ENCODE measurements around the gene ARL4D. TPM values are rescaled to one million over a fixed set of nuclear protein-coding genes. Genes with fewer than 3 reads are reported as not detected.

ARL4D gene, protein sequence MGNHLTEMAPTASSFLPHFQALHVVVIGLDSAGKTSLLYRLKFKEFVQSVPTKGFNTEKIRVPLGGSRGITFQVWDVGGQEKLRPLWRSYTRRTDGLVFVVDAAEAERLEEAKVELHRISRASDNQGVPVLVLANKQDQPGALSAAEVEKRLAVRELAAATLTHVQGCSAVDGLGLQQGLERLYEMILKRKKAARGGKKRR
- total RNA-seq (2021), result 8.8 and 11.6 TPM in 2 replicates
- Bru-seq, nascent RNA, result percentile 50 among the genes with signal in this experiment
- percentile 63 among the genes with signal in this experiment for BruChase-seq, experiment 1, labeled RNA remaining after a 2-hour chase
- BruChase-seq, experiment 2, labeled RNA remaining after a 6-hour chase, result percentile 51 among the genes with signal in this experiment
- long read RNA-seq, transcript ARL4D-201 (2 exons, 1,612 nt), result major isoform, 37 of 39 reads
- long read RNA-seq, partial matches to known transcripts, result 0 of 39 reads
- long read RNA-seq, other reads (novel, unspliced or antisense), result 2 of 39 reads

DNA sequence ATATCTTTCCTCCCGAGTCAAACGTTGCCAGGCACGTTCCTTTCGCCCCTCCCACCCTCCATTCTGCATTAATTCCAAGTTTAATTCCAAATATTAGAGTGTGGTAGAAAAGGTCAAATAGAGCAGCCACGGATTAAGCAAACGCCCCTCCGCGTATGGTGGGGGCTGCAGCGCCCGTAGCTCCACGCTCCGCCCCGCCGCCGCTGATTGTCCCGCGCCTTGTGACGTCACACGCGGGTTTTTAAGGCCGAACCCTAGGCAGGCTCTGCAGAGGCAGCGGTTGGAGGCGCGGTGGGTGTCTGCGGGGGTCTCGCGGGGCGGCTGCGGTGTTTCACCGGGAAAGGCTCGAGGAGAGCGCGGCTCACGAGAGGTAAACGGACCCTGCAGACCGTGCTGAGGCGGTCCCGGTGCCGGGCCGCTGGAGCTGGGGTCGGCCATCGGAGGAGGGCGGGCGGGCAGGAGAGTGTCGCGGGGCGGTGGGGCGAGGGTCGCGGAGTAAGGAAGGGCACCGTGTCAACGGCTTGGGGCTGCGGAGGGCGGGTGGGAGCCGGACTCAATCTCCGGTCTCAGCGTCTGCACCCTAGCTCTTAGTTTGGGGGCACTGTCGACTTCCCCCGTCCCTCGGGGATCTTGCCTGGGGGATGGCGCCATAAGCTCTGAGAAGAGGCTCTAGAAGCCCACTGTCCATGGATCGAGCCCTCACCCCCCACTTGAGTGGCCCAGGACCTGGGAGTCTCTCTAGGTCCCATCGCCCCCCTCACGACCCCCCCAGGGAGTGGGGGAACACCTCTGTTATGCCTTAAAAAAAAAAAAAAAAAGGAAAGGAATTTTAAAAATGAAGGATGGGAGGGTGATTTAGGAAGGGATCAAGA lies at the start of gene ARL4D:
TSS of gene ARL4D (plus strand) at position 270 of the 872 bp plus-strand sequence. CDS start 740 bp downstream, outside the sequence.
- no peaks in the 10 kb centered on the region for H3K36me3 ChIP-seq (ENCODE audit: low read depth)
- H2AFZ ChIP-seq, result peak within 1 kb of the TSS; percentile 85
- no TSS peak for BruUV-seq (replicated peaks)
- peaks cover 6% of the 10 kb centered on the region; the same call in 1 of the 2 replicates for H3K79me2 ChIP-seq (ENCODE audit: low read depth)
- no peaks in the 10 kb centered on the region for H3K27me3 ChIP-seq (ENCODE audit: insufficient read depth, low read depth)
- no peak within 1 kb of the TSS for H3K27ac ChIP-seq
- peak; percentile 61 to 64 for DNase-seq
- TF ChIP-seq EZH2 (IDR thresholded peaks at IDR 0.05; ENCODE audit: low read depth), result no peak
- TF ChIP-seq, protein P1, sequence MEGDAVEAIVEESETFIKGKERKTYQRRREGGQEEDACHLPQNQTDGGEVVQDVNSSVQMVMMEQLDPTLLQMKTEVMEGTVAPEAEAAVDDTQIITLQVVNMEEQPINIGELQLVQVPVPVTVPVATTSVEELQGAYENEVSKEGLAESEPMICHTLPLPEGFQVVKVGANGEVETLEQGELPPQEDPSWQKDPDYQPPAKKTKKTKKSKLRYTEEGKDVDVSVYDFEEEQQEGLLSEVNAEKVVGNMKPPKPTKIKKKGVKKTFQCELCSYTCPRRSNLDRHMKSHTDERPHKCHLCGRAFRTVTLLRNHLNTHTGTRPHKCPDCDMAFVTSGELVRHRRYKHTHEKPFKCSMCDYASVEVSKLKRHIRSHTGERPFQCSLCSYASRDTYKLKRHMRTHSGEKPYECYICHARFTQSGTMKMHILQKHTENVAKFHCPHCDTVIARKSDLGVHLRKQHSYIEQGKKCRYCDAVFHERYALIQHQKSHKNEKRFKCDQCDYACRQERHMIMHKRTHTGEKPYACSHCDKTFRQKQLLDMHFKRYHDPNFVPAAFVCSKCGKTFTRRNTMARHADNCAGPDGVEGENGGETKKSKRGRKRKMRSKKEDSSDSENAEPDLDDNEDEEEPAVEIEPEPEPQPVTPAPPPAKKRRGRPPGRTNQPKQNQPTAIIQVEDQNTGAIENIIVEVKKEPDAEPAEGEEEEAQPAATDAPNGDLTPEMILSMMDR (conservative IDR thresholded peaks at IDR 0.05), result no peak
- H4K20me1 ChIP-seq (ENCODE audit: insufficient read depth), result no peaks in the 10 kb centered on the region
- no peaks in the 10 kb centered on the region for H3K9me2 ChIP-seq (ENCODE audit: insufficient read depth)
- H3F3A ChIP-seq (ENCODE audit: insufficient read depth, low read depth), result no peaks in the 10 kb centered on the region
- peaks cover 17% of the 10 kb centered on the region for H3K4me1 ChIP-seq (replicated peaks; ENCODE audit: insufficient read depth)
- ChIA-PET POLR2A (ENCODE audit: unreplicated experiment) (interaction anchor here (0.5 to 1.4 kb wide), 12 partner anchors 9 to 1461 kb away, joined by 3 to 11 read pairs (median 6); partner anchors contain the start of gene DHX8), CTCF (interaction anchor here (0.6 to 1.3 kb wide), 3 partner anchors 85 to 288 kb away, joined by 4 to 6 read pairs (median 4); partner anchors contain the start of gene DHX8)
- H3K4me2 ChIP-seq, result peak within 1 kb of the TSS; percentile 87
- H3K4me3 ChIP-seq, result peak within 1 kb of the TSS; percentile 60
- no peaks in the 10 kb centered on the region for H3K9me3 ChIP-seq (ENCODE audit: insufficient read depth, low read depth)
- intact Hi-C loops (cut with micrococcal nuclease; ENCODE audit: unreplicated experiment), result loop anchor here (1.0 kb wide), 1 partner anchor 84 kb away; the partner anchor contains the start of gene DHX8

DNA sequence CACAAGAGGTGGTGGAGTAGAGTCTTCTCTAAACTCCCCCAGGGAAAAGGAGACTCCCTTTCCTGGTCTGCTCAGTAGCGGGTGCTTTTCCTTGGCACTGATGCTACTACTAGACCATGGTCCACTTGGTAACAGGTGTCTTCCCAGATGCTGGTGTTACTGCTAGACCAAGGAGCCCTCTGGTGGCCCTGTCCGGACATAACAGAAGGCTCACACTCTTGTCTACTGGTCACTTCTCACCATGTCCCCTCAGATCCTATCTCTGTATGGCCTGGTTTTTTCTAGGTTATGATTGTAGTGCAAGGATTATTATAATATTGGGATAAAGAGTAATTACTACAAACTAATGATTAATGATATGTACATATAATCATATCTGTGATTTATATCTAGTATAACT lies 49.7 kb upstream of the ARL4D start:
- no peak overlapping the region for H3K4me2 ChIP-seq
- intact Hi-C loops (cut with micrococcal nuclease; ENCODE audit: unreplicated experiment), result no loop called here
- H3K9me3 ChIP-seq (ENCODE audit: insufficient read depth, low read depth), result peaks cover 23% of the 10 kb centered on the region
- 0 out of 2 replicates have a peak, but pooled peaks cover 6% of the 10 kb centered on the region for H3K36me3 ChIP-seq (ENCODE audit: low read depth)
- H3K27ac ChIP-seq, result no peak overlapping the region
- CTCF ChIA-PET, result no interaction called here
- H4K20me1 ChIP-seq (ENCODE audit: insufficient read depth), result no peaks in the 10 kb centered on the region
- H3K4me3 ChIP-seq, result no peak overlapping the region
- no peak overlapping the region for H2AFZ ChIP-seq
- H3K4me1 ChIP-seq (replicated peaks; ENCODE audit: insufficient read depth), result no peaks in the 10 kb centered on the region
- TF ChIP-seq, protein P1 (conservative IDR thresholded peaks at IDR 0.05), result 0 out of 2 replicates have a peak, but pooled peaks have one; percentile 21
- TF ChIP-seq EZH2 (IDR thresholded peaks at IDR 0.05; ENCODE audit: low read depth), result no peak
- no peaks in the 10 kb centered on the region for H3K79me2 ChIP-seq (ENCODE audit: low read depth)
- H3K9me2 ChIP-seq (ENCODE audit: insufficient read depth), result no peaks in the 10 kb centered on the region
- POLR2A ChIA-PET (ENCODE audit: unreplicated experiment), result no interaction called here
- no peaks in the 10 kb centered on the region for H3F3A ChIP-seq (ENCODE audit: insufficient read depth, low read depth)
- no TSS peak for BruUV-seq (replicated peaks)
- H3K27me3 ChIP-seq (ENCODE audit: insufficient read depth, low read depth), result no peaks in the 10 kb centered on the region
- DNase-seq, result no peak

DNA sequence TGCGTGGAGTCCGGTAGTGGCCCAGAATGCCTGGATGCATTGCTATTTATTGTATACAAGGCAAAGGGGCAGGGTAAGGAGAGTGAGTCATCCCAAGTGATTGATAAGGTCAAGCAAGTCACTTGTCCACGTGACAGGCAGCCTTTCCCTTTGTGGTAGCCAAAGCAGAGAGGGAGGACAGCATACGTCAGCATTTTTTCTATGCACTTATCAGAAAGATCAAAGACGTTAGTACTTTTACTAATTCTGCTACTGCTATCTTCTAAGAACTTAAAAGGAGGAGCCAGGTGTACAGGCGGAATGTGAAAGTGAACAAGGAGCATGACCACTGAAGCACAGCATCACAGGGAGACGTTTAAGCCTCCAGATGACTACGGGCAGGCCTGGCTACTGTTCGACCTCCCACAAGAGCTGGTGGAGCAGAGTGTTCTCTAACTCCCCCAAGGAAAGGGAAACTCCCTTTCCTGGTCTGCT lies 47.9 kb upstream of the ARL4D start:
- H3K36me3 ChIP-seq (ENCODE audit: low read depth), result 0 out of 2 replicates have a peak, but pooled peaks cover 6% of the 10 kb centered on the region
- no peak overlapping the region for H3K27ac ChIP-seq
- H3K4me2 ChIP-seq, result no peak overlapping the region
- H3F3A ChIP-seq (ENCODE audit: insufficient read depth, low read depth), result peaks cover 4% of the 10 kb centered on the region; the same call in 1 of the 2 replicates
- H2AFZ ChIP-seq, result no peak overlapping the region
- no peak overlapping the region for H3K4me3 ChIP-seq
- DNase-seq, result no peak
- H3K79me2 ChIP-seq (ENCODE audit: low read depth), result 0 out of 2 replicates have a peak, but pooled peaks cover 2% of the 10 kb centered on the region
- CTCF ChIA-PET, result no interaction called here
- intact Hi-C loops (cut with micrococcal nuclease; ENCODE audit: unreplicated experiment), result no loop called here
- no peaks in the 10 kb centered on the region for H3K9me2 ChIP-seq (ENCODE audit: insufficient read depth)
- POLR2A ChIA-PET (ENCODE audit: unreplicated experiment), result no interaction called here
- no peaks in the 10 kb centered on the region for H4K20me1 ChIP-seq (ENCODE audit: insufficient read depth)
- BruUV-seq (replicated peaks), result no TSS peak
- H3K4me1 ChIP-seq (replicated peaks; ENCODE audit: insufficient read depth), result peaks cover 4% of the 10 kb centered on the region
- no peaks in the 10 kb centered on the region for H3K27me3 ChIP-seq (ENCODE audit: insufficient read depth, low read depth)
- peaks cover 23% of the 10 kb centered on the region for H3K9me3 ChIP-seq (ENCODE audit: insufficient read depth, low read depth)
- TF ChIP-seq, protein P1 (conservative IDR thresholded peaks at IDR 0.05), result no peak
- no peak for TF ChIP-seq EZH2 (IDR thresholded peaks at IDR 0.05; ENCODE audit: low read depth)
